Skeletal muscle cell (primary cell): ENCODE measurements around the gene LCN6.
A peak's percentile ranks its signal among the peaks of the same experiment; 100 is the strongest.
"Not testable (repeated sequence)": the region's sequence is repeated elsewhere in the genome, so short reads cannot be mapped to it uniquely, and the experiment has no call there.

Experiments
- DNase-seq: peaks from one replicate; pipeline ENCODE4 v3.0.0-alpha.2; 2010; ENCODE audit warnings: low read depth
- H3K4me3 ChIP-seq: 2 replicates; pipeline ENCODE4 v1.5.1; 2011; ENCODE audit warnings: low read depth, mild to moderate bottlenecking, control low read depth, low read length, moderate library complexity

The LCN6 gene

DNA sequence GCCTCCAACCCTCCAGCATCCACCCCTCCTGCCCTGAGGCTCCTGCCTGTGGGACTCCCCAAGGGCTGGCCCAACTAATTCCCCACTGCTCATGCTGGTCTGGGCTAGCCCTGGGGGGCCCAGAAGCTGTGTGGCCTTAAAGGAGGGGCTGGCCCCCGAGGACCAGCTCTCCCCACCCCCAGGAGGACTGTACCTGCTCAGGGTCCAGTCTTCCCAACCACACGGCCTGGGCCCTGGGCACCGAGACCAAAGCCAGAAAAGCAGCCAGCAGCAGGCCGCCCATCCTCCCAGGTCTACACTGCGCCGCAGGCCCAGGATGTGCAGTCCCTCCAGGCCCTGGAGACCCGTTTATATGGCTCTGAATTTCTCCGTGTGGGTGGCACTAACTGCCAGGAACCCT lies at the start of gene LCN6:
Gene LCN6, minus strand, starts transcription at position 325 of the 400 bp plus-strand sequence. Its CDS starts 42 bp downstream, at position 283.
- no peak for DNase-seq
- H3K4me3 ChIP-seq = no peak within 1 kb of the TSS

DNA sequence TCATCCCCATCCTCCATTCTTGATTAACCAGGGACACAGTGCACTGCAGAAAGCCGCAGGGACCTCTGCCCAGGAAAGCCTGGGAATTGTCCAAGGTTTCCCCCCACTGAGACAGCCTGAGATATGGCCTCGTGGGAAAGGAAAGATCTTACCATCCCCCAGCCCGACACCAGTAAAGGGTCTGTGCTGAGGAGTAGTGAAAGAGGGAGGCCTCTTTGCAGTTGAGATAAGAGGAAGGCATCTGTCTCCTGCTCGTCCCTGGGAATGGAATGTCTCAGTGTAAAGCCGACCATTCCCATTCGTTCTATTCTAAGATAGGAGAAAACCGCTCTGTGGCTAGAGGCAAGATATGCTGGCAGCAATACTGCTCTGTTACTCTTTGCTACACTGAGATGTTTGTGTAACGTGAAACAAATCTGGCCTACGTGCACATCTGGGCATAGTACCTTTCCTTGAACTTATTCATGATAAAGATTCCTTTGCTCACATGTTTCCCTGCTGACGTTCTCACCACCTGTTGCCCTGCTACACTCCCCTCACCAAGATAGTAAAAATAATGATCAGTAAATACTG lies 48.5 kb upstream of the LCN6 start:
- DNase-seq, H3K4me3 ChIP-seq: not testable (repeated sequence)

GRCh38 chr9:136796238-136796774 lies 48.0 kb upstream of the LCN6 start, which contains the start of gene CCDC183:
CCDC183 (plus strand) TSS chr9:136796338; CDS start chr9:136796398, 60 bp downstream.
- no peak for DNase-seq
- H3K4me3 ChIP-seq = no peak within 1 kb of the TSS

DNA sequence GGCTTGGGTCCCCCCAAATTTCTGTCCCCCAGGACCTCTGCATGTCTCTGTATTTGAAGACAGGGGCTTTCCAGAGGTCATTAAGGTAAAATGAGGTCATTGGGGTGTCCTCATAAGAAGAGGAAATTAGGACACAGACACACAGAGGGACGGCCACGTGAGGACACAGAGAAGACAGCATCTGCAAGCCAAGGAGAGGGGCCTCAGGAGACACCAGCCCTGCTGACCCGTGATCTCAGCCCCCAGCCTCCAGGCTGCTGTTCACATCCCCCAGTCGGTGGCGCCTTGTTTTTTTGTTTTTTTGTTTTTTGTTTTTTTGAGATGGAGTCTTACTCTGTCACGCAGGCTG lies 46.6 kb upstream of the LCN6 start:
- H3K4me3 ChIP-seq = no peak overlapping the region
- DNase-seq = no peak

DNA sequence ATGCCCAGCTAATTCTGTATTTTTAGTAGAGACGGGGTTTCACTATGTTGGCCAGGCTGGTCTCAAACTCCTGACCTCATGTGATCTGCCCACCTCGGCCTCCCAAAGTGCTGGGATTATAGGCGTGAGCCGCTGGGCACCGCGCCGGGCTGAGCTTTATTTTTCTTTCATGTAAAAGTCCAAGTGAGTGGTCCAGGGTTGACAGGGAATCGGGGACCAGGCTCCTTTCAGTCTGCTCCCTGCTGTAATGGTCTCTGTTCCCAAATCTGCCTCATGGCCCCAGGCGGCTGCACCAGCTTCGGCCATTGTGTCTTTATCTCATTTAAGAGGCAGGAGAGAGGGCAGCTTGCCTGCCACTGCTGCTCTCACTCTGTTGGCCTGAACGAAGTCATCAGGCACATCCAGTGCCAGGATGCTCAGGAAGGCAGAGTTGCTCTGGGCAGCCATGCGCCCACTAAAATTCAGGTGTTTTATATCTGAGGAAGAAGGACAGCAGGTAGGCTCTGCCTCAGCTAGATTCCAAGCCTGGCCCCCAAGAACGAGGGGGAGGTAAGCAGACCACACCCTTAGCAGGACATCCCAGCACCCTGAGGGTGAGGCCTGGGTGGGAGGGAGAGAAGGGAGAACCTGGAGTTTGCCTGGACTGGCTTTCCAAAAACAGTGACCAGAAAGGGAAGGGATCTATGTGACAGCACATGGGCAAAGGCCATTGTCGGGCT lies 46.1 kb upstream of the LCN6 start:
- DNase-seq = no peak

DNA sequence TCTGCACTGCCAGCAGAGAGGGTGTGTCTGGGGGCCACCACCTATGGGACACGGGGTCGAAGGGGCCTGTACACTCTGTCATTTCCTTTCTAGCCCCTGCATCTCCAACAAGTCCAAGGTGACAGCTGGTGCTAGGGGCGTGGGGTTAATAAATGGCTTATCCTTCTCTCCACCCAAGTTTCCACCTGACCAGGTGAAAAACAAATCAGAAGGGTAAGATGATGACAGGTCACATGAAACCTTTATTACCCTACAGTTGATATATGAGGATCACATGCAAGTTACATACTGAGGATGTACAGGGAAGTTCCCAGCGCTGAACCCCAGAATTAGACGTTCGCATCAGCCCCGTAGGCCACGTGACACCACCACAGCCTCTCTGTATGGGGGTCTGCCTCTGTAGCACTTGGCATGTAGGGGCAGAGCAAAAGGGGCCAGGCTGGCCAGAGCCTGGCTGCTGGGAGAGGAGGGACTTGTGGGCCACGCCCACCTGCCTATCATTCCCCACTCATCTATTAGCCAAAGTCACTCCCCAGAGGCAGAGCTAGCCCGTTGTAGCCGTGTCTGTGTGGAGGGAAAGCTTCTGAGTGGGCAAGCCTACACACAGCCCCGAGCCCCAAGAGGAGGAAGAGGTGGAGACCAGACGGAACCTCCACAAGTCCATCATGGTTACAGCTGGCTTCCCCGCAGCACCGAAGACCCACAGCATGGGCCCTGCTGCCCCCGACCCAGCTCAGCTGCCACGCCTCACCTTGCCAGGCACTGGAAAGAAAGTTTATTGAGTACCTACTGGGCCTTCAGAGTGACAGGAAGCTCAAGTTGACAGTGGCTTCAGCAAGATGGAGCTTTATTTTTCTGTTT lies 45.0 kb upstream of the LCN6 start:
- DNase-seq = no peak
- H3K4me3 ChIP-seq = no peak overlapping the region

More for the DNA sequence above, 46.1 kb upstream of the LCN6 start:
- H3K4me3 ChIP-seq = no peak overlapping the region

- H3K4me3 ChIP-seq = peak overlapping the region; percentile 91
- DNase-seq = no peak
Measured at GRCh38 chr9:136792321-136793085, 44.2 kb upstream of the LCN6 start.

- H3K4me3 ChIP-seq = peak overlapping the region; percentile 91
- no peak for DNase-seq
Measured at GRCh38 chr9:136791516-136792276, 43.4 kb upstream of the LCN6 start.

GRCh38 chr9:136790640-136791515 lies 42.6 kb upstream of the LCN6 start, which contains the start of gene TMEM141:
TMEM141 (plus strand) TSS chr9:136791344; CDS start chr9:136791371, 27 bp downstream.
- H3K4me3 ChIP-seq = peak within 1 kb of the TSS; percentile 91
- DNase-seq = peak; percentile 97

- no peak overlapping the region for H3K4me3 ChIP-seq
- no peak for DNase-seq
Measured at GRCh38 chr9:136789523-136789937, 41.2 kb upstream of the LCN6 start.

GRCh38 chr9:136788644-136789522 lies 40.6 kb upstream of the LCN6 start:
- not testable (repeated sequence) for H3K4me3 ChIP-seq, DNase-seq

- no peak overlapping the region for H3K4me3 ChIP-seq
Measured at GRCh38 chr9:136787690-136788400, 39.5 kb upstream of the LCN6 start.

GRCh38 chr9:136786983-136787382 lies 38.7 kb upstream of the LCN6 start:
- DNase-seq, H3K4me3 ChIP-seq: not testable (repeated sequence)

More at GRCh38 chr9:136787690-136788400, 39.5 kb upstream of the LCN6 start:
- no peak for DNase-seq

- DNase-seq = no peak
- no peak overlapping the region for H3K4me3 ChIP-seq
Measured at GRCh38 chr9:136786451-136786850, 38.1 kb upstream of the LCN6 start.

DNA sequence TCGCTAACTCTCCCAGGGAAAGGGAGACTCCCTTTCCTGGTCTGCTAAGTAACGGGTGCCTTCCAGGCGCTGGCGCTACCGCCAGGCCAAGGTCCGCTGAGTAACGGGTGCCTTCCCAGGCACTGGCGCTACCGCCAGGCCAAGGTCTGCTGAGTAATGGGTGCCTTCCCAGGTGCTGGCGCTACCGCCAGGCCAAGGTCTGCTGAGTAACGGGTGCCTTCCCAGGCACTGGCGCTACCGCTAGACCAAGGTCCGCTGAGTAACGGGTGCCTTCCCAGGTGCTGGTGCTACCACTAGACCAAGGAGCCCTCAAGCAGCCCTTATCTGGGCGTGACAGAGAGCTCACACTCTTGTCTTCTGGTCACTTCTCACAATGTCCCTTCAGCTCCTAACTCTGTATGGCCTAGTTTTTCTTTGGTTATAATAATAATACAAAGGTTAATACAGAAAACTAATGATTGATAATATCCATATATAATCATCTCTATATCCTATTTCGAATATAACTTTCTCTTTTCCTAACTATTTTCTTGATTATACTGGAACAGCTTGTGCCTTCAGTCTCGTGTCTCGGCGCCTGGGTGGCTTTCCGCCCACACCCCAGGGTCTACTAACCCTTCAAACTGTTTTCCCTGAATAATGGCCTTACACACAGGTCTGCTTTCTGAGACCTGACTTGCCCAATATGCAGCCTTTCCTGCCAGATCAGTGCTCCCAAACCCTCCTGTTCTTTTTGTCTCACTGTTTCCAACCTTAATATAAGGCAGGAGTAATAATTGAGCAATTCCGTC lies 37.4 kb upstream of the LCN6 start:
- DNase-seq, H3K4me3 ChIP-seq: not testable (repeated sequence)
